Ishikawa (cell line): ENCODE results near the gene ADGRF3.
A peak's percentile ranks its signal among the peaks of the same experiment; 100 is the strongest.

Source experiments
- CEBPB ChIP-seq: IDR thresholded peaks from 2 replicates; pipeline ENCODE4 v1.6.1; 2012
- CREB1 ChIP-seq: IDR thresholded peaks from 2 replicates; pipeline ENCODE4 v1.6.1; 2012; ENCODE audit warnings: low read depth
- EGR1 ChIP-seq: IDR thresholded peaks from 2 replicates; pipeline ENCODE4 v1.6.1; 2012
- EP300 ChIP-seq: IDR thresholded peaks from 2 replicates; pipeline ENCODE4 v1.6.1; 2012; ENCODE audit warnings: borderline replicate concordance
- FOXM1 ChIP-seq: IDR thresholded peaks from 2 replicates; pipeline ENCODE4 v1.6.1; 2012; ENCODE audit warnings: low read depth, borderline replicate concordance
- NFIC ChIP-seq: IDR thresholded peaks from 2 replicates; pipeline ENCODE4 v1.6.1; 2012
- RAD21 ChIP-seq: IDR thresholded peaks from 2 replicates; pipeline ENCODE4 v1.6.1; 2012; ENCODE audit warnings: low read depth
- TAF1 ChIP-seq: IDR thresholded peaks from 2 replicates; pipeline ENCODE4 v1.6.1; 2012; ENCODE audit warnings: low read depth, mild to moderate bottlenecking
- TCF12 ChIP-seq: IDR thresholded peaks from 2 replicates; pipeline ENCODE4 v1.6.1; 2012; ENCODE audit warnings: low read depth
- TEAD4 ChIP-seq: IDR thresholded peaks from 2 replicates; pipeline ENCODE4 v1.6.1; 2012
- YY1 ChIP-seq: IDR thresholded peaks from 2 replicates; pipeline ENCODE4 v1.6.1; 2012; ENCODE audit warnings: low read depth
- ZBTB7A ChIP-seq: IDR thresholded peaks from 2 replicates; pipeline ENCODE4 v1.6.1; 2012; ENCODE audit warnings: low read depth
- TF ChIP-seq, protein P1 (sequence below): IDR thresholded peaks from 2 replicates; pipeline ENCODE4 v1.6.1; 2012; ENCODE audit warnings: low read depth, mild to moderate bottlenecking
- TF ChIP-seq, protein P2 (sequence below): IDR thresholded peaks from 2 replicates; pipeline ENCODE4 v1.6.1; 2012
- TF ChIP-seq, protein P3 (sequence below): IDR thresholded peaks from 2 replicates; pipeline ENCODE4 v1.6.1; 2012

ADGRF3 gene

DNA sequence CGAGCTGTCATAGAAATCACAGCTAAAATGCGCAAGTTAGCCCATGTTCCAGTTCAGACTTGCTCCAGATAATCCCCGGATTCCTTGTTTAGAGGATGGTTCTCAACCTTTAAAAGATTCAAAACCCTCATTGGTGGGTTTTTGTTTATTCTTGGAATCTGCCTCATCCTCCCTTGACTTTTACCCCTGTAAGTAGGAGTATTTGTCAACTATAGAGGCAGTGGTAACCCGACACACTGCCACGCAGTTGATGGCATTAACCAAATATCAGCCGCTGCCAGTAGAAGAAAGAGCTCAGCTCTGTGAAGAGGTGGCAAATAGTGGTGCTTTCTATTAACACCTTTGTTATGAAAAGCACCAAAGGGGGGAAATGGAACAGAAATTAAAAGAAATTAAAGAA lies 41.0 kb downstream of the ADGRF3 start:
- TF ChIP-seq RAD21 (no peak), YY1 (no peak), CREB1 (no peak), EP300 (no peak), TCF12 (no peak), ZBTB7A (no peak)
- TF ChIP-seq, protein P1, sequence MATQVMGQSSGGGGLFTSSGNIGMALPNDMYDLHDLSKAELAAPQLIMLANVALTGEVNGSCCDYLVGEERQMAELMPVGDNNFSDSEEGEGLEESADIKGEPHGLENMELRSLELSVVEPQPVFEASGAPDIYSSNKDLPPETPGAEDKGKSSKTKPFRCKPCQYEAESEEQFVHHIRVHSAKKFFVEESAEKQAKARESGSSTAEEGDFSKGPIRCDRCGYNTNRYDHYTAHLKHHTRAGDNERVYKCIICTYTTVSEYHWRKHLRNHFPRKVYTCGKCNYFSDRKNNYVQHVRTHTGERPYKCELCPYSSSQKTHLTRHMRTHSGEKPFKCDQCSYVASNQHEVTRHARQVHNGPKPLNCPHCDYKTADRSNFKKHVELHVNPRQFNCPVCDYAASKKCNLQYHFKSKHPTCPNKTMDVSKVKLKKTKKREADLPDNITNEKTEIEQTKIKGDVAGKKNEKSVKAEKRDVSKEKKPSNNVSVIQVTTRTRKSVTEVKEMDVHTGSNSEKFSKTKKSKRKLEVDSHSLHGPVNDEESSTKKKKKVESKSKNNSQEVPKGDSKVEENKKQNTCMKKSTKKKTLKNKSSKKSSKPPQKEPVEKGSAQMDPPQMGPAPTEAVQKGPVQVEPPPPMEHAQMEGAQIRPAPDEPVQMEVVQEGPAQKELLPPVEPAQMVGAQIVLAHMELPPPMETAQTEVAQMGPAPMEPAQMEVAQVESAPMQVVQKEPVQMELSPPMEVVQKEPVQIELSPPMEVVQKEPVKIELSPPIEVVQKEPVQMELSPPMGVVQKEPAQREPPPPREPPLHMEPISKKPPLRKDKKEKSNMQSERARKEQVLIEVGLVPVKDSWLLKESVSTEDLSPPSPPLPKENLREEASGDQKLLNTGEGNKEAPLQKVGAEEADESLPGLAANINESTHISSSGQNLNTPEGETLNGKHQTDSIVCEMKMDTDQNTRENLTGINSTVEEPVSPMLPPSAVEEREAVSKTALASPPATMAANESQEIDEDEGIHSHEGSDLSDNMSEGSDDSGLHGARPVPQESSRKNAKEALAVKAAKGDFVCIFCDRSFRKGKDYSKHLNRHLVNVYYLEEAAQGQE = no peak
- TF ChIP-seq, protein P2, sequence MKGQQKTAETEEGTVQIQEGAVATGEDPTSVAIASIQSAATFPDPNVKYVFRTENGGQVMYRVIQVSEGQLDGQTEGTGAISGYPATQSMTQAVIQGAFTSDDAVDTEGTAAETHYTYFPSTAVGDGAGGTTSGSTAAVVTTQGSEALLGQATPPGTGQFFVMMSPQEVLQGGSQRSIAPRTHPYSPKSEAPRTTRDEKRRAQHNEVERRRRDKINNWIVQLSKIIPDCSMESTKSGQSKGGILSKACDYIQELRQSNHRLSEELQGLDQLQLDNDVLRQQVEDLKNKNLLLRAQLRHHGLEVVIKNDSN = no peak

DNA sequence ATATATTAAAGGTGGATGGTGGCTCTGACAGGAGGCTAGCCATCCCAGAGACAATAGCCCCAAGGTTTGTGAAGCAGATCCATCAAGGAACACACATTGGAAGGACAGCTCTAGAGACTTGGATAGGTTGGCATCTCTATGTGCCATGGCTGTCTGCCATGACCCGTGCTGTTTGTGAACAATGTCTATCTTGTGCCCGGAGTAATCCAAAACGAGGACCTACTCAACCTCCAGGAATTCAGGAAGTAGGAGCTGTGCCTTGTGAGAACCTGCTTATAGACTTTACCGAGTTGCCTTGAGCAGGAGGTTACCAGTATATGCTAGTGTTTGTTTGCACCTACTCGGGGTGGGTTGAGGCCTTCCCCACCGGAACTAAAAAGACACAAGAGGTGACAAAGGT lies 43.7 kb downstream of the ADGRF3 start:
- peak; percentile 79 for TF ChIP-seq NFIC
- TF ChIP-seq RAD21 = no peak
- TF ChIP-seq, protein P1 = no peak
- TF ChIP-seq, protein P2 = no peak
- TF ChIP-seq YY1 = 0 out of 2 replicates have a peak, but pooled peaks have one; percentile 42
- peak; percentile 39; the same call in 1 of the 2 replicates for TF ChIP-seq EP300
- TF ChIP-seq CREB1 = no peak
- peak; percentile 73 for TF ChIP-seq TEAD4
- no peak for TF ChIP-seq TCF12
- TF ChIP-seq, protein P3, sequence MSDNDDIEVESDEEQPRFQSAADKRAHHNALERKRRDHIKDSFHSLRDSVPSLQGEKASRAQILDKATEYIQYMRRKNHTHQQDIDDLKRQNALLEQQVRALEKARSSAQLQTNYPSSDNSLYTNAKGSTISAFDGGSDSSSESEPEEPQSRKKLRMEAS = peak; percentile 66; the same call in 1 of the 2 replicates
- no peak for TF ChIP-seq EGR1
- TF ChIP-seq FOXM1 = no peak
- TF ChIP-seq ZBTB7A = no peak
- TF ChIP-seq TAF1 = no peak
- no peak for TF ChIP-seq CEBPB

- no peak for TF ChIP-seq TAF1
- TF ChIP-seq, protein P3 = peak; percentile 69; the same call in 1 of the 2 replicates
Measured at GRCh38 chr2:26300234-26300925, 46.2 kb downstream of the ADGRF3 start.

DNA sequence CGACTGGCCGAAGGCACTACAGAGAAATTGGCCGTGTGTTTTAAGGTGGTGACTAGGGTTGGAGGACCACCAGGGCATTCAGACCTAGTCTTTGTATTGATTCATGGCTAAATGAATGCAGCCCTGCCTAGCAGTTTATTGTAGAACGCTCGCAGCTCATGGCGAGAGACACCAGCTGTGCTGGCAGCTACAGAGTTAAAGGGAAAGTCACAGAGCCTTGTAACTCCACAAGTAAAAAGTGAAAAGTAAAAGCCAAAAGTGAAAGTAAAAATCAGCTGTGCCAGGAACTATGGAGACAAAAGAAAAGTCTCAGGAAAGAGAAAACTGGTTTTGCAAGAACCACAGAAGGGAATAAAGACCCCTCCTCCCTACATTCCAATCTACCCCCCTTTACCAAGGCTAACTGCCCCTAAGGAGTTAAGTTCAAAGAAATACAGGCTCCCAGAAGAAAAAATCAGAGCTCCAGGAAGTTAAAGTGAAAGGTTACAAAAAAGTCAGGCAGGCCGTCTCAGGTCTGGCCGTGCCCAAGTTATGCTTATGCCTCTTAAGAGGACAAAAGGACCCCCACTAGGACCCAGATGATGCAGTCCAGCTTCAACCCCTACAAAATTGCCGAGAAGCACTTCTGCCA lies 47.0 kb downstream of the ADGRF3 start:
- TF ChIP-seq TCF12 (no peak), NFIC (no peak), EP300 (peak; percentile 18; the same call in 1 of the 2 replicates), ZBTB7A (peak; percentile 50; the same call in 1 of the 2 replicates), FOXM1 (0 out of 2 replicates have a peak, but pooled peaks have one; percentile 14)

- TF ChIP-seq TCF12 (no peak), EGR1 (no peak), RAD21 (no peak), NFIC (no peak), EP300 (no peak), YY1 (no peak)
- TF ChIP-seq, protein P1 = no peak
- TF ChIP-seq, protein P2 = no peak
- TF ChIP-seq, protein P3 = no peak
Measured at GRCh38 chr2:26298638-26299393, 47.8 kb downstream of the ADGRF3 start.
